Activated naive CD4-positive, alpha-beta T cell treated with Interleukin-2 at 50 U/mL for 16 hours (primary cell): Measurements from ENCODE around the gene ITPR1.
A peak's percentile ranks its signal among the peaks of the same experiment; 100 is the strongest.

ENCODE experiments used
- DNase-seq: peaks from one replicate; pipeline ENCODE4 v3.0.0-alpha.2; 2020

The ITPR1 gene

DNA sequence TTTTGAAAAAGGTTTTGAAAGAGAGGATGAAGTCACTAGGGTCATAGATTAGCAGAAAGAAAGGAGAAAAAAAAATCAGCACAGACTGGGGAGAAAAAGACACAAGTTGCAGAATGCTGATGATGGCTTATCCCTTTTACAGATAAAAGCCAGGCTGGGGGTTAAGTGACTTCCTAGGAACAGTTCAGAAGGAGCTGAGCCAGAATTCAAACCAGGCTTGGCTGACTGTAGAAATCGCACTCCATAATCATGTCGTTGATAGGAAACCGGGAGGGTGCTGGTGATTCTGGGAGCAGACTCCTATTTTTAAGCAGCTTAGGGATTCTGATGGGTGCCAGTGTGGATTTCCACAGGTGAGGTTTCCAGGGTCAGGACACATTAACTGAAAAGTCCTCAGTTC is 326.6 kb downstream of the ITPR1 start:
- no peak for DNase-seq

DNA sequence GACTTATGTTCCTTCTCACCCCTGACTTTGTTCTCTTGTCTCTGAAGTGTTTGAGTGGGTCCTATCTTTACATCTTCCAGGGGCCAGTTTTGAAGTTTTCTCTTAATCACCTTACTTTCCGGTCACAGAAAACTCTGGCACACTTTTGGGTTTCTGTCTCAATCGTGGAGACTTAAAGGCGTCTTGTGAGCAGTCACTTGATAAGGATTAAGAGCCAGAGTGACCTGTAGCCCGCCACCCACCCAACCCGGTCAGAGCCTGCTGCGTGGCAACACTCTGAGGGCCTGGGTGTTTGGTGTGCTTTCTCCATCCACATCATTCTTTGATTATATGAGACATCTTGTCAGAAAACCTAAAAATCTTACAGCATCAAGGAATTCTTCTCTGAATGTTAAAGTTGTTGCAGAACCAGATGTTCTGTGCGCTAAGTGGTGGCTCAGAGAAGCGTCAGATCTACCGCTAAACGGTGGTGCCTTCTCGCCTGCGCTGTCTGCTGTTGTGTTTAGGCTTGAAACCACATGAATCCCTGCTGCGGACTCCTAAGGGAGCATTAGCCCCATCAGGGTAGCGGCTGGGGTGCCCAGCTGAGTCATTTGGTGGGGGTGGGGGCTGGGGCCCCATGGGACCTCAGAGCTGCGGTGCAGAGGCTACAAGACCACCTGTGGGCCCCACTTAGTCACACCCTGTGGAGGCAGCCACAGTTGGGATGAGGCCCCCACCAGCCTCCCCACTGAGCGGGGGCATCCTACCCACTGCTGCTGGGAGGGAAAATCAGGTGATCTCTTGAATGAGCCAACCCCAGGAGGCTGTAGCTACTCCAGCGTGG is 327.4 kb downstream of the ITPR1 start:
- peak; percentile 36 for DNase-seq

DNA sequence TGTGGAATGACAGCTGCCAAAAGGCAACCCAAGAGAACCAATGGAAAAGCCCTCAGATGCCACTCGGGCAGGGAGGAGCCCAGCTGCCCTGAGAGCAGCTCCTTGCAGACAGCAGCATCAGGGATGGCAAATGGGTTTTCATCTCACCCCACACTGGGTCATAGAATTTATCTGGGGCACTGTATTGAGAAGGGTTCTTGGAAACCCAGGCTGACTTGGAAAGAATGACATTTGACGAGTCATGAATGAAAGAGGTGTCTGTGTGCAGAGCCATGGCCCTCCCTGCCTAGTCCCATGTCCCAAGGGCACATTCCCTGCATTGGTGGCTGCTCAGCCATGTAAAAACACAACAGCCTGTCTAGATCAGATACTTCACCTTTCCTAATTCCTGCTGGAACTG is 328.2 kb downstream of the ITPR1 start:
- DNase-seq: peak; percentile 31

DNA sequence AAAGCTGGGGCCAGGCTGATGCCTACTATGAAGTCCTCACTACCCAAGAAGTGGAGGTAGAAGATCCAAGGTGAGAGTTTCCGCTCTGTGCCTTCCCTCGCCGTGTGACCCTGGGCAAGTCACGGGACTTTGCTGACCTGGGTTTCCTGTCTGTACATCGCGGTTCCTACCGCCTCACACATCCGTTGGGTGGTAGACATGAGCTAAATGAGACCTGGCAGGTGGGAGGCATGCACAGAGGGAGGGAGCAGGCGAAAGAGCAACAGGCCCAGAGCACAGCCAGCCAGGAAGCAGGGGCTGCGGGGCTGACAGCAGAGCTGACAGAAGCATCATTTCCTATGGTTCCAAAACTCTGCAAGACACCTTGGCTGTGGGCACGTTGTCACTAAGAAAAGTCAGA is 328.8 kb downstream of the ITPR1 start:
- DNase-seq: peak; percentile 77

DNA sequence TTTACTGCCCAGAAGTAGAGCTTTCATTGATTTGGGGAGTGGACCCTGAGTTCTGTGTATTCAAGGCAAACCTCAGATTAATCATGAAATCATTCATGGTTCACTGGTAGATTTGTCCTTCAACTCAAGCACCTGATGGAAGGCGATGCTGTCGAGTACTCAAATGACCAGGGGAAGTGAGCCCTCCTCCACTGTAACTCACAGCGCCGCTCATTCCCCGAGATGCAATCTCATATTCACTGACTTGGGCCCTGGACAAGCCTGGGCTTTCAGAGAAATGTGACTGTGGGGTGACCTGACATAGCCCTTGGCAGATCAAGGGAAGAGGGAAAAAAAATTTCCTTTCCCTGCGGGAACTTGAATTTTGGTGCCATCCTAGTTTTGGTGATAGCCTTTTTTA is 329.4 kb downstream of the ITPR1 start:
- DNase-seq: no peak

DNA sequence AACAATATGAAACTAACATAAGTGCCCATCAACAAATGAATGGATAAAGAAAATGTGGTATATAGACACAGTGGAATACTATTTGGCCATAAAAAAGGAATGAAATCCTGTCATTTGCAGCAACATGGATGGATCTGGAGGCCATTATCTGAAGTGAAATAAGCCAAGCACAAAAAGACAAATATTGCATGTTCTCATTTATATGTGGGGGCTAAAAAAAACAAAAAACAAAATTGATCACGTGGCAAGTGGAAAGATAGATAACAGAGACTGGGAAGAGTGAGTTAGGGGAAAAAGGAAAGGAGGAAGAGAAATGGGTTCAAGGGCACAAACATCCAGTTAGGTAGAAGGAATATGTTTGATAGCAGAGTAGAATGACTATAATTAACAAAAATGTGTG is 330.2 kb downstream of the ITPR1 start:
- no peak for DNase-seq

DNA sequence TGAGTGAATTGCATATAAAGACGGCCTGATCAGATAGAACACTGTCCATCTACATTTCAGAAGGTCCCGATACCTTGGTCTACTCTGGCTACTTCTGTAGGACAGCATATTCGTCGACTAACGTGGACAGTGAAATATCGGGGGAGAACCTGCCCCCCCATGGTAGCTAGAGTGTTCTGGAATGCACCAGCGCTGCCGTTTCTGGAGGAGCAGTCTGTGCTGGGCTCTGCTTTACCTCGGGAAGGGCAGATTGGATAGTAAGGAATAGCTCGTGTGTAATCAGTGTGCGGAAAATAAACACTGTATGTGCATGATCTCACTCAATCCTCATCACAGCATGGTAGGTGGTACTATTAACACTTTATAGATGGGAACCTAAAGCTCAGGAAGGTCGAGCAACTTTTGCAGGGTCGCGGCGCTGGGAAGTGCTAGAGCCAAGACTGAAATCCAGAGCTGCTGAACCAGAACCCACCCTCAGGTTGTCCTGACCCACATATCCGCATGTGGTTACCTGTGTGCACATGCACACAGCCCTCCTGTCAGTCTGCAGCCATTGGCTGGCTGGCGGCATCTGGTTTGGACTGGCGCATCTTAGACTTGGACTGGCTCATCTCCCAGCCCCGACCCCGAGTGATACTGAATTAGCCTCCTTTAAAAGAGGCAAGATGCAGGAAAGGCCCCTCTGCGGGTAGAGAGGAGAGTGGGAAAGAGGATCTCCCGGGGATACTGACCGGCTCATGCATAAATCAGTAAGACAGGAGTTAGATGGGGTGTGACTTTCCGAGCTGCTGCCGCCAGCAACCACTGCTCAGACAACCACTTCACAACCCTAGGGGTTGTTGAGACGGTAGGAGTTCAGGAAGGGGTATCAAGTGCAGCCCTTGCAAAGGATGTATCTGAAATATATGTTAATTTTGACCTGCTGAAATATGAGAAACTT is 331.1 kb downstream of the ITPR1 start:
- DNase-seq: no peak

DNA sequence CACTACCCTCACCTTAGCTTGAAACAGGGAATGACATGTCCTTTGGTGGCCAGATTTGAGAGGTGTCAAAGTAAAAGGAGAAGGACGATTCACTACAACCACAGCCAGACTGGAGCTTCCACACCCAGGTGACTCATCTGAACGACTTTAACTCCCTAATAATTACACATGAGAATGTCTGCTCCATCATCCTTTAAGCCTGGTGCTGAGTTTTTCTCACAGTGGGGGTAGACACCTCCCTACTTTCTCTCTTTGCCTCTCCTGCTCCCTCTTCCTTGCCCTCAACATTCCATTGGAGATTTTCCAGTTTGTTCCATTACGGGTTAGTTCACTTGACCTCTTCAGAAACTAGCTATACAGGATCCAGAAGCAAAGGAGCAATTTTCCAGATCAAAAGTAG is 331.8 kb downstream of the ITPR1 start:
- no peak for DNase-seq

DNA sequence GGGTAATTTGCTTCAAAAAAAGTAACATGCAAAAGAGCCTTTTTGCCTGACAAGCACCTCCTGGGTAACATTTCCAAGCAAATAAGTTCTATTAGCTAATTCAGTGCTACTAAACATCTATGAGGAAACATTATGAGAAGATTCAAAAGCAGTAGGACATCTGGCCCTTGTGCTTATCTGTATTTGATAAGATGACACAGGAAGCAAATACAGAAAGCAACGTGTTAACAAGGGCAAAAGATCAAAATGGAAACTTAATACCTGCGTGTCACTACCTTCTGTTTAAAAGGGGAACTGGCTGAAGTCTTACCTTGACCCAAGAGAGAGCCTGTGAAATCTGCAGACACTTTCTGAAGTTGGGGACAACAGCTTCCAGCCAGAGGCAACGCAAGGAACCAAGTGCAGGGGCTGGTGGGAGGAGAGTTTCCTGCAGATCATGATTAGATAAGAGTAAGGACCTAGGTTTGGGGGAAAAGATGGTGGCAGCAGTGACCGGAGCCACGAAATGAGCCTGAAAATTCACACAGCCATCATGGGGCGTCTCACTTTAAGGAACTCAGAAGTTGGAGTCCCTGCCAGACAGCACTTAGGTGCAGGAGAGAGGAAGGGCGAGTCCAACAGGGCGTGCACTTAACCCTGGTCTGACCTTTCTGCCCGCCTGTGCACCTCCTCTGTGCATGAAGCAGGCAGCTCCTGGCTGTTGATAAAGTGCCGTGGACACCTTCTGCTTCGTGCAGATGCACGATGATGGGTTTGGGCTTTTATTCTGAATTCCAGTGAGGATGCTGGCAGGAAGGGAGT is 332.5 kb downstream of the ITPR1 start:
- peak; percentile 25 for DNase-seq

DNA sequence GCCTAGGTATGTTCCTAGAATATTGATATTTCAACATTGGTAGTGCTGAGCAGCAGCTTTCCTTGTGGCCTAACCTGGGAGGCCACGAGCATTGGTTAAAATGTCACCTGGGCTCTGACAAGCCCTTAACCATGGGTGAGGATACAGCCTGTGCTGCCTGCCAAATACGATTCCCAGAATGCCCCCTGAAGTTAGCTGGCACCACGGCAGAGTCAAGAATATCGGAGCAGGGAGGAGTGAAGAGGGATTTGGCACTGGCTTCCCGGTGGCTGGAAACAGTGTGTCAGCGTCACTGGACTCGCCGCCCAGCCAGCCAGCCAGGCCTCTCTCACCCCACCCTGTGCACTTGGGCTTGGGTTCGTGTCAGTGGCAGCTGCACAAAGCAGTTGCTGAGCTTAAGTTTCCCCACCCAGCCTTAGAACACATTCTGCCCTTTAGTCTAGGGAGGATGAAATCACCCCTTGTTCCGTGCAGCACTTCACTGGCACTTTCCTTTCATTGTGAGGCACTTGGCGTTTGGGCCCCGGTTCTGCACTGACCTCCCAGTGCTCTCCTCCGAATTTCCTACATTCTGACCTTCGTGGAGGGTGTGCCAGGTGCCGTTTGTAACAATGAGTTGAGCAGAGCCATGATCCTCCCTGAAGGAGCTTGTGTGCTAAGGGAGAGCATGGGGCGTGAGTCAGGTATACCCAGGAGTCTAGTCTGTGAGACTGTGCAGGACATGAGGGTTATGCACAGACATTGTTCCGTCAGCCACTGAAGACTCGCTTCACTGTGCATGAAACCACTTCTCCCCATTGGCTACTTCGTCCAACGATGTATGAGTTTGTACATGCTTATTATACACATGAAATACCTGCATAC is 333.3 kb downstream of the ITPR1 start:
- no peak for DNase-seq

DNA sequence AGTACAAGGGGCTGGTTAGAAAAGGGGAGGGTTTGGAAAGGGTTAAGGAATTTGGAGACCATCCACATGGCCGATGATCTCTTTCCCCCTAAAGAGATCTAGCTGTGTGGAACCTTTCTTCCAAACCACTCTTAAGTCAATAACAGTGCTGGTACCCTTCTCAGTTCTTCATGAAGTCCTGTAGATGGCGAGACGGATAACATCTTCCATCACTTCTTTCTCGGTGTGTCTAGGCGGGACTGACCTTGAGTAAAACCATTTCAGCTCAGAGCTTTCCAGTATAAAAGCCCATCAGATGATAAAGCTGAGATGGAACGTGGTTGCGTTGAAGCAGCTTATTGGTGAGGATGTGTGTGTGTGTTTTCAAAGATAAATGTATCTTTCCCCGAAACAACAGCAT is 334.6 kb downstream of the ITPR1 start:
- DNase-seq: no peak

DNA sequence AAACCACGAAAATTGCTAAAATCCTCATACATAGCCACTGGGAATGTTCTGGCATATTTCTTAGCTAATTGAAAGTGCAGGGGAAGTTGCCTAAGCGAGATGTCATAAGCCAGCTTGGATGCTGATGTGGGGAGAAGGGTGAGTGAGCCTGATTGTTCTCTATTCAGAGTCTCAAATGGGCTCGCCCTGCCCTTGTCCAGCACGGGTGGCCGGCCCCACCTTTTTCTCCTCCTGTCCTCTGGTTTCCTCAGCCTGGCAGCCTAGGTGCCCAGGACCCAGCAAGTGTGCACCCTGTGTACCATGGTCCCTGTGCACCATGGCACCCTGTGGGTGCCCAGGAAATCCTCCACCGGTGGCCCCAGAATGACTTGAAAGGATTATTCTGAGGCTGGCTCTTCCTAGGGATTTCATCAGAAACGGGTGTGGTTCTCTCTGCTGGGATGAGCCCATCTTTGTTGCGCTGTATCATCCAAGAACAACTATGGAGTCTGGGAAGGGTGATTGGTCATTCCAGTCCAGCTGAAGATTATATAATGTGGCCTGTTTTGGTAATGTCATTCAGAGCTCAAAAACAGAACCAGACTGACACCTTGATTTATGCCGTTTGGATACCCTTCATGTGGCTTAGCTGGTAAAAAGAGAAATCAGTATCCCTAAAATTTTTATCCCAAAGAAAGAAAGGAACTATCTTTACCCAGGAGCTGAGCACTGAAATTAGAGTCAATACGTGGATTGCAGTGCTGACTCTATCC is 335.3 kb downstream of the ITPR1 start:
- no peak for DNase-seq

DNA sequence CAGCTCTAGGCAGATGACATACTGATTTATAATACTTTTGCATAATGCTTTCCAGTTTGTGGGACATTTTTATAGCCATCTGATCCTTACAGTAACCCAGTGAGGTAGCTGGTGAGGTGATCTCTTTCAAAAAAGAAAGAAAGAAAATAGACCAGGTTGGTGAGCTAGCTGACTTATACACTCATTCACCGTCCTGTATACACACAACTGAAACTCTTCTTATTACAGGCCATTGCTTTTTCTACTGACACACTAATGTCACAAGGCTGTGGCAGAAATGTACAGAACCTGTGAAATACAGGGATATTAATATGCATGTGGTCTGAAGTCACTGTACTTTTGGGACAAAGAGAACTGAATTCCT is 335.9 kb downstream of the ITPR1 start:
- no peak for DNase-seq

DNA sequence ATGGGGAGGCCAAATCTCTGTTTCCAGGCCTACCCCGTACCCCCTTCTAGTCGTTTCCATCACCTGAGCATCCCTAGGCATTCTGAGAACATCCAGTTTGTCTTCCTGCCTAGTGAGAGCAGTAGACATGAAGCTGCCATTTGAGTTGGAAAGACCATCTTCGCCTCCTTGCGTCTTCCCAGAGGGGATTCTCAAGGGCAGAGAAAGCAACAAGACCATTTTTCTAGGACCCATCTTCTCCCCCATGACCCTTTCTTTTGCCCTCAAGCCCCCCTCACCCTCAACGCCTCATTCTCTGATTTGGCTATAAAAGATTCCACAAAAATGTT is 337.4 kb downstream of the ITPR1 start:
- no peak for DNase-seq

DNA sequence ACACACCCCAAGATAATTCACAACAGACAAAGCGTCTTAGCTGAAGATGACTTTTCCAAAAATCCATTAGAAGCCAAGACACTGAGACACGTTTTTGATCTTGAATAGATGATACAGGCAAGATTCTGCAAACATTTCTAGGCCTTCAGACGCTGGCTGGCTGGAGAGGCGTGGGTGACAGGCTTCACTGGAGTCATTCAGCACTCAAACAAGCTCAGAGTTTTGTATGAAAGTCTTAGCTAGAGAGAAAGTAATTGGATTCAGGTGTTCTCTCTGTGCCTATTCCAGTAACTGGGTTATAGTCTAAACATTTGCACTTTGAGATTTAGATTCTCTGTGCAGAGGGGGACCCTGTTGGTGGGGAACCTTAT is 338.4 kb downstream of the ITPR1 start:
- DNase-seq: peak; percentile 57

DNA sequence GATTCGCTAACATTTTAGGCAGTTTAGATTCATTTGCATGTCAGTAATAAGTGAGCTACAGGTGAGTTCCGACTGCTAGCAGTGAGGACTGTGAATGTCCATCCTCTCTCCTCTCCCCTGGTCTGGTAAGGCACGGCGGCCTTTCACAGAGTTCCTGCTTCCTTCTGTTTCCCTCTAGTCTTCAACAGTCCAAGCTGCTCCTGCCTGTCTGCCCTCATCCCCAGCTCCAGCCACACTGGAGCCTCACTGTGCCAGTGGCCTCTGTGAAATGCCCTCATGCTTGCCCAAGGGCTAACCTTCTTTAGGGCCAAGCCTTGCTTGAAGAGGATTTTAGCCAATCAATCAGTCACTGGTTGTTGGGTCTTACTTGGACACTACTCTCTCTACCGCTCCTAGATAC is 340.3 kb downstream of the ITPR1 start:
- DNase-seq: no peak

DNA sequence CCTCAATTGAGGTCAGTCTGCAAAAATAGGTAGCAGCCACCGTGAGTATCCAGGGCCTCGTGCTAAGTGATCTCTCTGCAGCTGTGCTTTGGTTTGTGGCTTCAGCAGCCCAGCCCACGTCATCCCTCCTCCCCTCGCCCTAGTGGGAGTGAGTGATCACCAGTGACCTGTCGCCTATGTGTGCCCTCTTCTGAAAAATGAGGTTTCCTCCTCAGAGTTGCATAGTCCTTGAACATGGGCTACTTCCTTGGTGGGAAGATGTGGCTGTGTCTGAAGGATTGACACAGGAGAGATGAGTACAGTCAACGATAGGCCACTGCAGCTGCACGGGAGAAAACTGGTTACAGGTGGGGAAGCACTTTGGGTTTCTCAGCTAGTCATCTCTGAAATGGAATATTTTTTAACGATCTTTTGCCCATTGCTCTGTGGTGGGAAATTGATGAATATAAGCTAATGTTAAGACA is 341.3 kb downstream of the ITPR1 start:
- peak; percentile 80 for DNase-seq

DNA sequence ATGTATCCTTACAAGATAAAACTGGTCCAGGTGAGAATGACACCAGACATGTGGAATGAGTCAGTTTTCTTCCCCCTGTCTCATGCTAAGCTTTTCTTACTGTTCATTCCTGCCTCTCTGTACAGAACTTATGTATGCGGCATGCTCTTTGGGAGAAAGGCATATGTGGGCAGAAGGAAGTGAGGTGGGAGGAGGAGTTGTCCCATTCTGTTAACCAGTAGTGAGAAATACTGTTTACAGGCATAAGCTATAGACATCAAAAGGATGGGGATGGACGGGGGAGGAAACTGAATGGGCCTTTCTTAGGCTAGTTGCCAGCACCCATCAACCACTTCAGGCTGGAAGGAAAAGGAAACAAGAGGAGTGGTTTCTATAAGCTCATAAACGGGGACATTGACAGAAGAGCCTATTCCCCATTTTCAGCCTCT is 342.5 kb downstream of the ITPR1 start:
- DNase-seq: peak; percentile 28

DNA sequence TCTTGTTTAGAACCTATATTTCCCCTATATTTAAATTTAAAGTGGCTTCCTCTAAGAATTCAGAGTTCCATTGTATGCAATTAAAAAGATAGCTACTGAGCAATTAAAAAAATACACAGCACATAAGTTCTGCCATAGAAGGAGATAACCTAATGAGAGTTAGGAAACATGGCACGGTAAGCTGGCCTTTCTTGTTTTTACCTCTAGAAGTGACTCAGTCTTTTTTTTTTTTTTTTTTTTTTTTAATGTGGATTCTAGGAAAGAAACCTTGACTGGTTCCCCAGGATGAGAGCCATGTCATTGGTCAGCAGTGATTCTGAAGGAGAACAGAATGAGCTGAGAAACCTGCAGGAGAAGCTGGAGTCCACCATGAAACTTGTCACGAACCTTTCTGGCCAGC is 343.4 kb downstream of the ITPR1 start:
- DNase-seq: no peak

DNA sequence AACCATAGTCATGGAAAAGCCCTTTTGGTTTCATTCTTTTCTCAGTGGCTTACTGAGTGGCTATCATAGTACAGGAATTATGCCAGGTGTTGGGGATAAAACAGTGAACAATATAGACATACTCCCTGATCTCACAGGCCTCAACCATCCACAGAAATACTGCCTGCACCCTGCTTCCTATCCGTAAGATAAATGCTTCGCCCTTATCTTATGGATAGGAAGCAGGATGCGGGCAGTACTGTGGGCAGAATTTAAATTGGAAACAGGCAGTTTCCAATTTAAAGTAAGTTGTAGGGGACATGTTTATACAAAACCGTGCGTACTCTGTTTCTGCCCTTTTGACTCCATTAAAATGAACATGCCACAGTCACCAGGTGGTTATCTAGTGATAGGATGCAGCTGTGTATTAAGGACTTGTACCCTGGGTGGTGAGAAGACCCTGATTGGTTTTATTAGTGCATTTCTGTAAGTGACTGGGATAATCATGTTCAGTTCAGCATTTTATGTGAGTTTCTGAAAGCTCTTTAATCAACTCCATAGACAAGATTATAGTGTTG is 344.3 kb downstream of the ITPR1 start:
- DNase-seq: no peak

DNA sequence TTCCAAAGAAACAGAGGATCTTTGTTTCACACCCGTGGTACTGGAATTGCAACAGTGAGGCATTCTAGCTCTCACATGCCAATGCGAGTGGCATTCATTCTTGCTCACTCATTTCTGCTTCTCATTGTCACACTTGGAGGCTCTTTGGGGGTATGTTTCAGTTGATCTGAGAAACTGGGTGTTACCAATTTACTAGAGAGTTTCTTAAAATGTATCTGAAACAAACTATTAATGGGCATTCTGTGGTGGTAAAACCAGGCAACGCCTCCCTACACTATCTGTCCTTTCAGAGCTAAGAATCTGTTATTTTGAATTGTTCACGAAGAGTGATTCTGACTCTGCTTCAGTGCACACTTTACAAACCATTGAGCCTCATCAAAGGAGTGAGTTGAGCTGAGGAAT is 345.5 kb downstream of the ITPR1 start:
- no peak for DNase-seq
